Immature natural killer cell (primary cell): ENCODE results near the gene CTNNA2. TPM values are rescaled to one million over a fixed set of nuclear protein-coding genes. Genes with fewer than 3 reads are reported as not detected.

Source experiments
- DNase-seq, 3 donors: peaks; one replicate each; pipeline ENCODE4 v3.0.0; 2022; ENCODE audit warnings: mixed read lengths in 1 of 3
- H3K27ac Mint-ChIP-seq, 6 donors: one replicate each; pipeline ENCODE4 v1.8.0; 2020; ENCODE audit warnings: mixed read lengths in 6 of 6, mild to moderate bottlenecking in 5 of 6, inconsistent platforms in 4 of 6, moderate library complexity in 3 of 6
- H3K27me3 Mint-ChIP-seq, 3 donors: one replicate each; pipeline ENCODE4 v1.8.0; 2020 to 2021; ENCODE audit warnings: low read depth in 3 of 3, mild to moderate bottlenecking in 3 of 3, mixed read lengths in 3 of 3, moderate library complexity in 3 of 3, inconsistent platforms in 1 of 3
- H3K36me3 Mint-ChIP-seq, 3 donors: one replicate each; pipeline ENCODE4 v1.8.0; 2020; ENCODE audit warnings: mixed read lengths in 3 of 3, inconsistent platforms in 2 of 3, mild to moderate bottlenecking in 2 of 3
- H3K4me1 Mint-ChIP-seq, 2 donors: one replicate each; pipeline ENCODE4 v1.8.0; 2020; ENCODE audit warnings: inconsistent platforms in 2 of 2, mild to moderate bottlenecking in 2 of 2, mixed read lengths in 2 of 2, moderate library complexity in 1 of 2
- H3K4me3 Mint-ChIP-seq, 5 donors: one replicate each; pipeline ENCODE4 v1.8.0; 2020; ENCODE audit warnings: mild to moderate bottlenecking in 5 of 5, mixed read lengths in 5 of 5, inconsistent platforms in 3 of 5, moderate library complexity in 3 of 5
- H3K9me3 Mint-ChIP-seq, 6 donors: one replicate each; pipeline ENCODE4 v1.8.0; 2020; ENCODE audit warnings: mild to moderate bottlenecking in 6 of 6, mixed read lengths in 6 of 6, inconsistent platforms in 4 of 6, moderate library complexity in 3 of 6
- polyA plus RNA-seq, 3 donors: library from polyadenylated mRNA; unstranded; fragments of 300-500 nt; fragmentation: Illumina TruSeq; gene quantifications; one replicate each; pipeline ENCODE4 v1.2.3, GENCODE V29; 2021

The CTNNA2 gene
- polyA plus RNA-seq, 3 donors from 2014 or later, result not detected

DNA sequence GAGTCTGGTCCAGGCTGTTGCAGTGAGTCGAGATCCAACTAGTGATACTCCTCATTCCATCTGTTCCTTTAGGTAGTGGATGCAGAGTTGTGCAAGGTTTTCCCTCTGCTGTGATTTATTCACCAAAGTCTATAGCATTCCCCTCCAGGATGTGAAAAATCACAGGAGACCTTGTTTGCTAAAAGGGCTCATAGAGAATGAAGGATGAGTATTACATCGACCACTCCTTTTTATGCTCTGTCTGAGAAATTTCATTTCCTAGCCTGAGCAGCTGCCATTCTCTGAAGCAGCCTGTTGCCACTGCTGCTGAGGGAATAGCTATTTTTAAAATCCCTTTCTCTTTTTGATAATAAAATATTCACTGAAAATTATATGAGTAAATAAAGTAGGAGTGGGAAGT, 925.8 kb downstream of the CTNNA2 start:
- DNase-seq, result no peak
- H3K27me3 Mint-ChIP-seq, result no peaks in the 10 kb centered on the region
- H3K36me3 Mint-ChIP-seq, result no peaks in the 10 kb centered on the region
- H3K4me1 Mint-ChIP-seq, result no peaks in the 10 kb centered on the region
- no peak overlapping the region for H3K4me3 Mint-ChIP-seq
- peaks cover 6 to 55% (median 11%) of the 10 kb centered on the region in 6 donors for H3K9me3 Mint-ChIP-seq
- no peak overlapping the region for H3K27ac Mint-ChIP-seq

GRCh38 chr2:80454628-80455027, 941.8 kb downstream of the CTNNA2 start:
- Mint-ChIP-seq H3K9me3 (peaks cover 8 to 31% (median 17%) of the 10 kb centered on the region in 6 donors), H3K27me3 (peaks cover 2 to 3% (median 2%) of the 10 kb centered on the region in 3 donors), H3K27ac (no peak overlapping the region), H3K4me3 (no peak overlapping the region), H3K36me3 (peaks cover 0 to 4% (median 4%) of the 10 kb centered on the region in 3 donors), H3K4me1 (no peaks in the 10 kb centered on the region)
- DNase-seq, result no peak

GRCh38 chr2:80459028-80459427, 946.2 kb downstream of the CTNNA2 start:
- Mint-ChIP-seq H3K9me3 (peaks cover 11 to 43% (median 23%) of the 10 kb centered on the region in 6 donors), H3K27me3 (peaks cover 0 to 3% (median 2%) of the 10 kb centered on the region in 3 donors), H3K36me3 (peaks cover 0 to 4% (median 4%) of the 10 kb centered on the region in 3 donors), H3K27ac (no peak overlapping the region), H3K4me1 (no peaks in the 10 kb centered on the region), H3K4me3 (no peak overlapping the region)
- DNase-seq, result no peak

- DNase-seq, result no peak
- no peaks in the 10 kb centered on the region for H3K27me3 Mint-ChIP-seq
- H3K9me3 Mint-ChIP-seq, result peaks cover 9 to 51% (median 18%) of the 10 kb centered on the region in 6 donors
- H3K36me3 Mint-ChIP-seq, result peaks cover 0 to 1% (median 0%) of the 10 kb centered on the region in 3 donors
- no peaks in the 10 kb centered on the region for H3K4me1 Mint-ChIP-seq
- no peak overlapping the region for H3K27ac Mint-ChIP-seq
- no peak overlapping the region for H3K4me3 Mint-ChIP-seq
Observed at GRCh38 chr2:80461505-80462197, 948.8 kb downstream of the CTNNA2 start.

- no peak for DNase-seq
- Mint-ChIP-seq H3K36me3 (no peaks in the 10 kb centered on the region), H3K4me1 (no peaks in the 10 kb centered on the region), H3K9me3 (peaks cover 7 to 60% (median 19%) of the 10 kb centered on the region in 6 donors), H3K27ac (no peak overlapping the region), H3K27me3 (no peaks in the 10 kb centered on the region), H3K4me3 (no peak overlapping the region)
Observed at GRCh38 chr2:80462654-80463053, 949.8 kb downstream of the CTNNA2 start.

DNA sequence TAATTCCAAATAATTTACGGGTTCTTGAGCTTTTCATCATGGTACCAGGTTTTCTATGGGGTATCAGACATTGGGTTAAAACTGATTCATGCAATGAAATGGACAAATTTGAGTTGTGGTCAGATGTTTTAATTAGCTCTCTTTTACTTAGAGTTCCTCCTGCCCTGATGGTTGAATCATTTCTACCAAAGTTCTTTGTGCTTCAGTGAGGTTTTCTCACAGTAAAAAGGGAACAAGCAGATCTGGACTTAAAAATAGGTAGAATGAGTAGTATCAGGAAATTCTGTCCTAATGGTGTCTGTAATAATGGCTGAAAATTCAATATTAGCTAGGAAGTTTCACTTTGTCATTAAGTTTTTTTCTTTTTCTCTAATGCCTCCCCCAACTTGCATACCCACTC, 951.4 kb downstream of the CTNNA2 start:
- Mint-ChIP-seq H3K4me3 (no peak overlapping the region), H3K4me1 (no peaks in the 10 kb centered on the region), H3K36me3 (peaks cover 0 to 3% (median 0%) of the 10 kb centered on the region in 3 donors), H3K9me3 (peaks cover 6 to 66% (median 25%) of the 10 kb centered on the region in 6 donors), H3K27me3 (no peaks in the 10 kb centered on the region), H3K27ac (no peak overlapping the region)
- no peak for DNase-seq

DNA sequence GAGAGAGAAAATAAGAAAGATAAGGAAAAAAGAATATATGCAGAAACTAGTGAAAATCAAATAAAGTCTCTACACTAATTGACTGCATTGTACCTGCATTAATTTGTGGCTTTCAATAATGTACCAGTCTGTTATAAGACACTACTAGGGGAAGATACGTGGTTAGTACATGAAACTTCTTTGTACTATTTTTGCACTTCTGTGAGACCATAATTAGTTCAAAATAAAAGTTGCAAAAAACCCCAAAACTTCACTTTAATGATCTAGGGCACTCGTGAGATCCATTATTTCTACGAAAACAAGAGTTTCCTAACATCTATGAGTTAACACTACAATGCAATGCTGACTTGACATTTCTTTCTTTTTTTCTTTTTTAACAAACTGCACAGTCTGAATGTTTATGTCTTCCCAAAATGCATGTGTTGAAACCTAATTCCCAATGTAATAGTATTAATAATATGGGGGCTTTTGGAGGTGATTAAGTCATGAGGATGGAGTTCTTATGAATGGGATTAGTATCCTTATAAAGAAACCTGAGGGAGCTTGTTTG, 954.5 kb downstream of the CTNNA2 start:
- Mint-ChIP-seq H3K27ac (no peak overlapping the region), H3K4me3 (no peak overlapping the region), H3K9me3 (peaks cover 11 to 80% (median 24%) of the 10 kb centered on the region in 6 donors), H3K4me1 (no peaks in the 10 kb centered on the region), H3K27me3 (no peaks in the 10 kb centered on the region), H3K36me3 (peaks cover 0 to 3% (median 0%) of the 10 kb centered on the region in 3 donors)
- DNase-seq, result no peak

DNA sequence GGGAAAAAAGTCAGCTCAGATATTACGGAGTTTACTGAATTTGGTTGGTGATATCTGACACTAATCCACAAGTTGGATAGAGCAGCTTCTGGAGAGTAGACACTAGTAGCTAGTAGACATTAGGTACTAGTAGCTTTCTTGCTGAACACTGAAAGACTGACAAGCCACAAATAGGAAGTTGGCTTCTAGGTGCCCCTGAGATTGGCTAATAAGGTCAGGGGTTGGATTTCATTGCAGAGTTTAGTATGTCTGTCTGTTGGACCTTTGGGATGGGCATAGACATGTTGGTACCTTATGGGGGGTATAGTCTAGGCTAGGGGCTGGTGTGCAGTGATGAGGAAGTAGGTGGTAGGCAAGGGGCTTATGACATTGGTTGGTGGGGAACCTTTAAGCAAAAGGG, 956.6 kb downstream of the CTNNA2 start:
- Mint-ChIP-seq H3K4me1 (no peaks in the 10 kb centered on the region), H3K27me3 (peaks cover 0 to 4% (median 0%) of the 10 kb centered on the region in 3 donors), H3K27ac (no peak overlapping the region), H3K9me3 (peaks cover 11 to 74% (median 28%) of the 10 kb centered on the region in 6 donors), H3K36me3 (peaks cover 0 to 3% (median 3%) of the 10 kb centered on the region in 3 donors), H3K4me3 (no peak overlapping the region)
- no peak for DNase-seq

DNA sequence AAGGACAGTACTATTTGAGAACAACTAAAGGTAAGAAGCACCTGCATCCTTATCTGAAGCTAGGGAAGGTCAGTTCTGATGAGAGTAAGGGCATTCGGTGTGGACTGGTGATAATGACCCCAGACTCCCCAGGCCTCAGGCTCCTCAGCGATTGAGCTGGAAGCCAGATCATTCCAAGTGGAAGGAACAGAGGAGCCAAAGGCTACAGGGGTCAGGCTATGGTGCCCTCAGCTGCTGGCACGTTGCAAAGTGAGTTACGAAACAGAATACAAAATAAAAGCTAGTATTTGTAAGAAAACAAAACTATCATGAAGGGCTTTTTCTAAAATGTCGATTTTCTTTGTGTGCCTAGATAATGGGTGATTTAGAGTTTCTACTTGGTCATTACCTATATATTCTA, 960.2 kb downstream of the CTNNA2 start:
- Mint-ChIP-seq H3K4me3 (no peak overlapping the region), H3K27me3 (peaks cover 0 to 4% (median 0%) of the 10 kb centered on the region in 3 donors), H3K27ac (no peak overlapping the region), H3K36me3 (peaks cover 0 to 3% (median under 1%) of the 10 kb centered on the region in 3 donors), H3K4me1 (no peaks in the 10 kb centered on the region), H3K9me3 (peaks cover 13 to 72% (median 33%) of the 10 kb centered on the region in 6 donors)
- DNase-seq, result no peak

GRCh38 chr2:80473796-80474195, 960.9 kb downstream of the CTNNA2 start:
- no peak overlapping the region for H3K4me3 Mint-ChIP-seq
- no peak for DNase-seq
- peaks cover 14 to 75% (median 35%) of the 10 kb centered on the region in 6 donors for H3K9me3 Mint-ChIP-seq
- H3K36me3 Mint-ChIP-seq, result peaks cover 0 to 3% (median 0%) of the 10 kb centered on the region in 3 donors
- H3K4me1 Mint-ChIP-seq, result no peaks in the 10 kb centered on the region
- peaks cover 0 to 4% (median 0%) of the 10 kb centered on the region in 3 donors for H3K27me3 Mint-ChIP-seq
- H3K27ac Mint-ChIP-seq, result no peak overlapping the region

GRCh38 chr2:80475970-80476369, 963.1 kb downstream of the CTNNA2 start:
- Mint-ChIP-seq H3K27ac (no peak overlapping the region), H3K27me3 (peaks cover 0 to 4% (median 0%) of the 10 kb centered on the region in 3 donors), H3K4me3 (no peak overlapping the region), H3K36me3 (peaks cover 0 to 3% (median 0%) of the 10 kb centered on the region in 3 donors), H3K9me3 (peaks cover 5 to 66% (median 28%) of the 10 kb centered on the region in 6 donors), H3K4me1 (no peaks in the 10 kb centered on the region)
- DNase-seq, result no peak

DNA sequence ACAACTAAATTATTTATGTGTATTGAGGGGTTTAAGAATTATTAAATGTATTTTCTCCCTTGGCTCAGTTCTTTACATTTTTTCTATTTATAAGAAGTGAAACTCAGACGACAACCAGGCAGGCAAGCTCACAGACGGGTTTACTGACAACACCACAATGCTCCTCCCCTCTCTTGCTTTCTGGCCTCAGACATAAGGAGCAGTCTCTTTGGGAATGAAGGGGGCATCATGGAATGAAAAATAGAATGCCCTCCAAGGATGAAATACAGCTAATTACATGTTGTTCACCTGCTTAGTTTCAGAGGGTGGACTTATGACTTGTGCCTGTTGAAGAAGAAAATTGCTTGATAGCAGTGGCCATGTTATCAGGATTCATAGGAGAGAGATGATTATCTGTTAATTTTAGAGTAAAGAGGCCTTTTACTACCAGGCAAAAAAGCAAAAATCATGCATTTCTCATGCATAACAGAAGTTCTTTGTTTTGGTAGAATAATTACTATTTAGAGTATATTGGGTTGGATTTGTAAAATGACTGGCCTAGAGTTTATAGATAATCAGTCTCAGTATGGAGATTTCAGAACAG, 963.8 kb downstream of the CTNNA2 start:
- Mint-ChIP-seq H3K36me3 (peaks cover 0 to 3% (median 0%) of the 10 kb centered on the region in 3 donors), H3K4me1 (no peaks in the 10 kb centered on the region), H3K4me3 (no peak overlapping the region), H3K9me3 (peaks cover 5 to 60% (median 26%) of the 10 kb centered on the region in 6 donors), H3K27me3 (peaks cover 0 to 4% (median 0%) of the 10 kb centered on the region in 3 donors), H3K27ac (no peak overlapping the region)
- DNase-seq, result no peak

DNA sequence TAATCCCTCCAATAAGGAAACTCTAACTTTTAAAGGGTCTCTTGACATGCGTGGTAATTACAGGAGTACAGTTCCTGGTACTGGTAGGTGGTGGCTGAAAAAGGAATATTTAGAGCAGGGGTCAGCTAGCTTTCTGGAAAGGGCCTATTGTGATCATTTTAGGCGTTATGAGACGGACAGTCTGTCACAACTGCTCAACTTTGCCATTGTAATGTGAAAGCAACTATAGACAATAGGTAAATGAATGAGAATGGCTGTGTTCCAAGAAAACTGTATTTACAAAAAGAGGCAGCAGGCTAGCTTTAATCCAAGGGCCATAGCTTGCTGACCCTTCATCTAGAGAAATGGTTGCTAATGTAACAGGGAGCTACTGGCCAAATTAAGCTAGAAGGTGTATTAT, 969.4 kb downstream of the CTNNA2 start:
- no peak overlapping the region for H3K4me3 Mint-ChIP-seq
- H3K4me1 Mint-ChIP-seq, result no peaks in the 10 kb centered on the region
- peaks cover 9 to 31% (median 19%) of the 10 kb centered on the region in 6 donors for H3K9me3 Mint-ChIP-seq
- H3K27me3 Mint-ChIP-seq, result peaks cover 0 to 2% (median 0%) of the 10 kb centered on the region in 3 donors
- no peak overlapping the region for H3K27ac Mint-ChIP-seq
- no peak for DNase-seq
- no peaks in the 10 kb centered on the region for H3K36me3 Mint-ChIP-seq

DNA sequence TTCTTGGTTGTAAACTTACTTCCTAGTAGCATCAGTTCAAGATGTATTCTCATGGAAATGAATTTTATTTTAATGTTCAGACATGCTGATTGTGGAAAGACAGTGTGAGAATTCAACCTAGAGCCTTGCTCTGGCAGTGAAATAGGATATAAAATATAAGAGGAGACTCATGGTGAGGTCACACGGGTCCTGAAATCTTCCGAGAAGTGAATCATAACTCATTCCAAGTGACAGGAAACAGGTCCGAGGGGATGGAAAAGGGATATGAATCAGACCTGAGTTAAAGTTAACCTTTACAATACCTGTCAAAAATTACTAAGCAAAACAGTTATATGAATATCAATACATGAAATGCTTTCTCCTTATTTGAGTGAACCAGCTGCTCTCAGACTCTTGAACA, 976.9 kb downstream of the CTNNA2 start:
- Mint-ChIP-seq H3K27me3 (peaks cover 0 to 2% (median 0%) of the 10 kb centered on the region in 3 donors), H3K9me3 (peaks cover 9 to 25% (median 19%) of the 10 kb centered on the region in 6 donors), H3K36me3 (no peaks in the 10 kb centered on the region), H3K27ac (no peak overlapping the region), H3K4me1 (no peaks in the 10 kb centered on the region), H3K4me3 (no peak overlapping the region)
- DNase-seq, result no peak
